Activated CD4-positive, alpha-beta T cell treated with anti-CD3 and anti-CD28 coated beads, Interleukin-2, amount 50 U/mL, for 24 hours (primary cell): ENCODE data around the gene SH2B3.
"Not testable (repeated sequence)": the region's sequence is repeated elsewhere in the genome, so short reads cannot be mapped to it uniquely, and the experiment has no call there.

Experiments
- DNase-seq, 2 donors: peaks; one replicate each; pipeline ENCODE4 v3.0.0-alpha.2; 2020; ENCODE audit warnings: low read depth in 1 of 2, low spot score in 1 of 2

SH2B3 gene

GRCh38 chr12:111457577-111457976, 51.9 kb downstream of the SH2B3 start:
- no peak for DNase-seq

- DNase-seq: no peak
Measured at GRCh38 chr12:111458546-111459172, 52.9 kb downstream of the SH2B3 start.

GRCh38 chr12:111460111-111460510, 54.4 kb downstream of the SH2B3 start:
- not testable (repeated sequence) for DNase-seq

- DNase-seq: no peak
Measured at GRCh38 chr12:111462210-111462769, 56.6 kb downstream of the SH2B3 start.

DNA sequence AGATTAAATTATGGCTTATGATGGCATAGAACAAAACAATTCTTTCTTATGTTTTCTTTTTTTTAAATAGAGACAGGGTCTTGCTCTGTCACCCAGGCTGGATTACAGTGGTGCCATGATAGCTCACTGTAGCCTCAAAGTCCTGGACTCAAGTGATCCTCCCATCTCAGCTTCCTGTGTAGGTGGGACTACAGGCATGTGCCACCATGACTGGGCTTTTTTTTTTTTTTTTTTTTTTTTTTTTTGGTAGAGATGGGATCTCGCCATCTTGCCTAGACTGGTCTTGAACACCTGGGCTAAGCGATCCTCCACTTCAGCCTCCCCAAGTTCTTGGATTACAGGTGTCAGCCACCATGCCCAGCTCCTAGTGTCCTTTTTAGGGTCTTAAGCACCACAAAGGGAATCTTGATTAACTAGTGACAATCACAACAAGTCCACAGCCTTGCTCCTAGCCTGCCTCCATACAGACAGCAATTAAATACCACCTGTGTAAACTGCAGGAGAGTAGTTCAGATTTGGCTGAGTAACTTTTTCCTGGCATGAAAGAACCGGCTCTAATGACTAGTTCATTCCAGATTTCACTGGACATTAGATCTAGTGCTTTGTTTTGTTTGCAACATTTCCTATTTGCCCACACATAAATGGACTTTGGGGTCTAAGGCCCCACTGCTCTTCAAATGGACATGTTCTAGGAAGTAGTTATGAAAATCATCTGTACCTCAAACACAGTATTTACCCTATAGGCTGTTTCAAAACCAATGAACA, 61.6 kb downstream of the SH2B3 start:
- no peak for DNase-seq

GRCh38 chr12:111467857-111468241, 62.1 kb downstream of the SH2B3 start:
- no peak for DNase-seq

- DNase-seq: no peak
Measured at GRCh38 chr12:111469401-111469800, 63.7 kb downstream of the SH2B3 start.

GRCh38 chr12:111471236-111471635, 65.5 kb downstream of the SH2B3 start:
- no peak for DNase-seq

DNA sequence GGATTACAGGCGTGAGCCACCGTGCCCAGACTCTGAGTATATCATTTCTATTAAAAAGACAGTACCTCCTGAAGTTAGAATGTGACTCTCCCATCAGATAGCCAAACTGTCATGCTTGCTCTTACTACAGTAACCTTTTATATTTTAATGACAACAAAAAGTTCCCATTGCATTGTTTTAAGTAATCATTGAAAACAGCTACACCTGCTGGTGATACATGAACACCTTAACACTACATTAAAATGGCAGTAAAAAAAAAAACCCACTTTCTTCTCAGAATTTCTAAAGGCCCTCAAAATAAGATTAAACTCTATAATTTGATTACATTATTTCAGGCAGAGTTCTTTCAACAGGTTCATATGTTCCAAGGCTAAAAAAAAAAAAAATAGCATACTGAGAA, 76.7 kb downstream of the SH2B3 start:
- DNase-seq: no peak

GRCh38 chr12:111488271-111488670, 82.5 kb downstream of the SH2B3 start:
- DNase-seq: no peak

DNA sequence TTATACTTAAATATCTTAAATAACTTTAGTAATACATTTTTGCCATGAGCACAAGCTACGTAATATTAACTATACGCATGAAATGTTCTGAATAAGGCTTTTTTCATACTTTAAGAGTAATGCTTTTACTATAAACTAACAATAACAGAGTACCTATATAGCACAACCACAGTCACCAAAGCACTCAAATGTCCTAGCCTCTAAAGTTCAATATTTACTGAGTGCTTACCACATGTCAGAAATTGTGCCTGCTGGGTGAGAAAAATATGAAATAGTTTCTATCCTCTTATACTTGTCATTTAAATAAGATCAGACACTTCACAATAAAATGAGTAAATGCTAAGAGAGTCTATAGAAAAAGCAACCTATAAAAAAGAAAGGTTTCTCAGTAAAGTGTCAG, 83.1 kb downstream of the SH2B3 start:
- no peak for DNase-seq

GRCh38 chr12:111492979-111493378, 87.3 kb downstream of the SH2B3 start:
- not testable (repeated sequence) for DNase-seq

DNA sequence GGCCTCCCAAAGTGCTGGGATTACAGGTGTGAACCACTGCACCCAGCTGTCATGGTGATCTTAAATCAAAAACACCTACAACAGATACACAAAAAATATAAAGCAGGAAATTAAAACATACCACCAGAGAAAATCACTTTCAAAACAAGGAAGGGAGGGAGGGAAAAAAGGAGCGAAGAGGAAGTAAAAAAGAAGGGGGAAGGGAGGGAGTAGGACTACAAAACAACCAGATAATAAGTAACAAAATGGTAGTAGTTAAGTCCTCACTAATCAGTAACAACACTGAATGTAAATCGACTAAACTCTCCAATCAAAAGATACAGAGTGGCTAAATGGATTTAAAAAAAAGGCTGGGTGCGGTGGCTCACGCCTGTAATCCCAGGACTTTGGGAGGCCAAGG, 89.0 kb downstream of the SH2B3 start:
- DNase-seq: no peak
